Measurements from ENCODE around the gene RUNX2. TPM values are rescaled to one million over a fixed set of nuclear protein-coding genes. Genes with fewer than 3 reads are reported as not detected.

RUNX2 gene
- total RNA-seq, 1 experiment from 2014 or later = 9.3 TPM

DNA sequence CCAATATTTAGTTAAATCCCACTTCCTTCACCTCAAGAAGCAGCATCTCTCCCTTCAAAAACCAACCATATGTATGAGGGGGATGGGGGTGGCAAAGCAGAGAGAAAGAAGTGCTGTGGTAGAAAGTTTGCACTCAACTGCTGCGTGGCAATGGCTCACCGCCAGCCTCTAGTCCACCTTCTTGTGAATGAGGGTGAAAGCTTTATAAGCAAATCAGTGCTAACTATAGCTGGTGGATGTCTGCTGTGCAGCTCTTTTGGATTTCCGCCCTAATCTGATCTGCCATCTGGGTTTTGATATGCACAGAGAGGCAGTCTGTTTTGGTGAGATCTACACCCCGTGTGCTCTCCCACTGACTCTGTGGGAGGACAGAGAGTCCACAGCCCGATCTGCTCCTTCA is 330.8 kb downstream of the RUNX2 start:
- DNase-seq (ENCODE audit: unreplicated experiment) = no peak
- POLR2A ChIA-PET = no interaction called here
- TF ChIP-seq, protein P1, sequence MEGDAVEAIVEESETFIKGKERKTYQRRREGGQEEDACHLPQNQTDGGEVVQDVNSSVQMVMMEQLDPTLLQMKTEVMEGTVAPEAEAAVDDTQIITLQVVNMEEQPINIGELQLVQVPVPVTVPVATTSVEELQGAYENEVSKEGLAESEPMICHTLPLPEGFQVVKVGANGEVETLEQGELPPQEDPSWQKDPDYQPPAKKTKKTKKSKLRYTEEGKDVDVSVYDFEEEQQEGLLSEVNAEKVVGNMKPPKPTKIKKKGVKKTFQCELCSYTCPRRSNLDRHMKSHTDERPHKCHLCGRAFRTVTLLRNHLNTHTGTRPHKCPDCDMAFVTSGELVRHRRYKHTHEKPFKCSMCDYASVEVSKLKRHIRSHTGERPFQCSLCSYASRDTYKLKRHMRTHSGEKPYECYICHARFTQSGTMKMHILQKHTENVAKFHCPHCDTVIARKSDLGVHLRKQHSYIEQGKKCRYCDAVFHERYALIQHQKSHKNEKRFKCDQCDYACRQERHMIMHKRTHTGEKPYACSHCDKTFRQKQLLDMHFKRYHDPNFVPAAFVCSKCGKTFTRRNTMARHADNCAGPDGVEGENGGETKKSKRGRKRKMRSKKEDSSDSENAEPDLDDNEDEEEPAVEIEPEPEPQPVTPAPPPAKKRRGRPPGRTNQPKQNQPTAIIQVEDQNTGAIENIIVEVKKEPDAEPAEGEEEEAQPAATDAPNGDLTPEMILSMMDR (IDR thresholded peaks at IDR 0.05; ENCODE audit: unreplicated experiment) = no peak
- Mint-ChIP-seq H3K27ac (ENCODE audit: low read depth, unreplicated experiment) (no peak overlapping the region), H3K9me3 (ENCODE audit: unreplicated experiment) (no peaks in the 10 kb centered on the region), H3K36me3 (ENCODE audit: insufficient read depth, unreplicated experiment) (no peaks in the 10 kb centered on the region), H3K27me3 (ENCODE audit: insufficient read depth, unreplicated experiment) (no peaks in the 10 kb centered on the region), H3K4me3 (ENCODE audit: unreplicated experiment) (no peak overlapping the region), H3K4me1 (ENCODE audit: insufficient read depth, unreplicated experiment) (peaks cover 34% of the 10 kb centered on the region)
- BruUV-seq (replicated peaks) = no TSS peak
- intact Hi-C loops (cut with micrococcal nuclease) = loop anchor here (10.0 kb wide), 1 partner anchor 46 kb away; no protein-coding TSS in a partner anchor
- CTCF ChIA-PET = no interaction called here

DNA sequence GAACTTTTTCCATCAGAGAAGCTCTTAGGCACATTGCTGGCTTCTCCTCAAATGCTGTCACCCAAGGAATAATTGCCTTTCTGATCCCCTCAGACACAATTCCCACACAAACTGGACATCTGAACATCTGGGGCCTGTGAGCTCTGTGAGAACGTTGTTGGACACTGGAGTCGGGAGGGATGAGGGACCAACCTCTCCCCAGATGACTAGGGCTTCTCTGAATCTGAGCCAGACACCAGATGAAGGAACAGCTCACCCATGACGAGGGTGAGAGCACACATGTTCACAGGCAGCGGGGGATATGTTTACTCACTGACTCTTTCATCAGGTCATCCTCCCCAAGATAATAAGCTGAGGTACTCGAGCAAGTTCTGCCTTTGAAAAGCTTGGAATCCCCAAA is 333.5 kb downstream of the RUNX2 start:
- Mint-ChIP-seq H3K4me1 (ENCODE audit: insufficient read depth, unreplicated experiment) (peaks cover 13% of the 10 kb centered on the region), H3K27ac (ENCODE audit: low read depth, unreplicated experiment) (no peak overlapping the region), H3K4me3 (ENCODE audit: unreplicated experiment) (no peak overlapping the region), H3K36me3 (ENCODE audit: insufficient read depth, unreplicated experiment) (no peaks in the 10 kb centered on the region), H3K9me3 (ENCODE audit: unreplicated experiment) (no peaks in the 10 kb centered on the region), H3K27me3 (ENCODE audit: insufficient read depth, unreplicated experiment) (no peaks in the 10 kb centered on the region)
- no TSS peak for BruUV-seq (replicated peaks)
- intact Hi-C loops (cut with micrococcal nuclease) = no loop called here
- CTCF ChIA-PET = interaction anchor here (1.3 kb wide), 1 partner anchor 1006 kb away, joined by 3 read pairs; no protein-coding TSS in a partner anchor
- POLR2A ChIA-PET = no interaction called here
- no peak for DNase-seq (ENCODE audit: unreplicated experiment)
- TF ChIP-seq, protein P1 (IDR thresholded peaks at IDR 0.05; ENCODE audit: unreplicated experiment) = no peak

DNA sequence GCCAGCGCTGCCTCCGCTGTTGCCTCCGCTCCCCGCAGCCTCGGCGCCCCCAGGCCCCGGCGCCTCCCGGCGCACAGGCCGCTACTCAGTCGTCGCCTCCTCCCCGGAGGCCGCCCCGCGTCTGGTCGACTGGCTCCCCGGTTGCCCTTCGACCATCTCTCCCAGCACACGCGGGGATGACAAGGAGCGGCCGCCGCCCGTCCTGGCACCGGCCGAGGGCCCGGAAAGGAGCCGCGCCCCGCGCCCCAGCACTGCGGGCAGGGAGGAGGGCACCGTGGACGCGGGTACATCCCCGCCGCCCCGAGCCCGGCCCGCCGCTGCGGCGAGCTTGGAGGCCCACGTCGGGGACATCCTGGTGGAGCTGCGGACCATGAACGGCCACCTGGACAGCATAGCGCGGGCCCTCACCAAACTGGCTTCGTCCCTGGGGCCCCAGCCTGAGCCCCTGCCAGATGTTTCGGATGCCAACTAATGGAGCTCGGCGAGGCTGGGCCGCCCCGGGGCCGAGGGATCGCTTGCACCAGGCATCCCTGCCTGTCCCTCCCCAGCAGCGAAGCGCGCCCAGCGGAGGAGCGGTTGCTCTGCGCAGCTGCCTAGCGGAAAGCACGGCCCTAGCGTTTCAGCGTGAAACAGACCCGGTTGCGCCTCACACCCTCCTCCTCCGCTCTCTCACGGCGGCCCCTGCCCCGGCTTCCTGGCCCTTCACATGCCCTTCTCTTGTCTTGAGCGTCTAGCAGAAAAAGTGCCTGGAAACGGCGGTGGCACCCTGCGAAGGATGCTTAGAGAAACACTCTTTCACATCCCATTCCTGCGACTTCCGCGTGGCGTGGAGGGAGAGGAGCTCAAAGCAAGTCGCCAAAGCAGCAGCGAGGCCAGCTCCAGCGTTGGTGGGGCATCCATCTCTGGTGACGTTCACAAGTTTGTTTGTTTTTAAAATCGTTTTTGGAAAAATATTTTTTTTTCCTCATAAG is 335.4 kb downstream of the RUNX2 start:
- ChIA-PET CTCF (no interaction called here), POLR2A (interaction anchor here (0.7 kb wide), 2 partner anchors 73 to 1163 kb away, joined by 3 read pairs; no protein-coding TSS in a partner anchor)
- TF ChIP-seq, protein P1 (IDR thresholded peaks at IDR 0.05; ENCODE audit: unreplicated experiment) = no peak
- H3K4me3 Mint-ChIP-seq (ENCODE audit: unreplicated experiment) = no peak overlapping the region
- no peaks in the 10 kb centered on the region for H3K27me3 Mint-ChIP-seq (ENCODE audit: insufficient read depth, unreplicated experiment)
- intact Hi-C loops (cut with micrococcal nuclease) = no loop called here
- no peaks in the 10 kb centered on the region for H3K4me1 Mint-ChIP-seq (ENCODE audit: insufficient read depth, unreplicated experiment)
- H3K36me3 Mint-ChIP-seq (ENCODE audit: insufficient read depth, unreplicated experiment) = no peaks in the 10 kb centered on the region
- no peak for DNase-seq (ENCODE audit: unreplicated experiment)
- no TSS peak for BruUV-seq (replicated peaks)
- H3K9me3 Mint-ChIP-seq (ENCODE audit: unreplicated experiment) = no peaks in the 10 kb centered on the region
- H3K27ac Mint-ChIP-seq (ENCODE audit: low read depth, unreplicated experiment) = no peak overlapping the region

- TF ChIP-seq, protein P1 (IDR thresholded peaks at IDR 0.05; ENCODE audit: unreplicated experiment) = no peak
- BruUV-seq (replicated peaks) = no TSS peak
- no peak overlapping the region for H3K27ac Mint-ChIP-seq (ENCODE audit: low read depth, unreplicated experiment)
- no peaks in the 10 kb centered on the region for H3K27me3 Mint-ChIP-seq (ENCODE audit: insufficient read depth, unreplicated experiment)
- no peaks in the 10 kb centered on the region for H3K4me1 Mint-ChIP-seq (ENCODE audit: insufficient read depth, unreplicated experiment)
- ChIA-PET CTCF (interaction anchor here (0.6 kb wide), 1 partner anchor 48 kb away, joined by 3 read pairs; no protein-coding TSS in a partner anchor), POLR2A (interaction anchor here (0.7 to 1.2 kb wide), 2 partner anchors 54 to 74 kb away, joined by 3 read pairs; no protein-coding TSS in a partner anchor)
- H3K9me3 Mint-ChIP-seq (ENCODE audit: unreplicated experiment) = no peaks in the 10 kb centered on the region
- DNase-seq (ENCODE audit: unreplicated experiment) = no peak
- H3K4me3 Mint-ChIP-seq (ENCODE audit: unreplicated experiment) = no peak overlapping the region
- intact Hi-C loops (cut with micrococcal nuclease) = no loop called here
- H3K36me3 Mint-ChIP-seq (ENCODE audit: insufficient read depth, unreplicated experiment) = no peaks in the 10 kb centered on the region
Observed at GRCh38 chr6:45664707-45665106, 336.6 kb downstream of the RUNX2 start.
